ENCODE measurements around the gene TMTC4. TPM values are rescaled to one million over a fixed set of nuclear protein-coding genes. Genes with fewer than 3 reads are reported as not detected.

Gene TMTC4, protein sequence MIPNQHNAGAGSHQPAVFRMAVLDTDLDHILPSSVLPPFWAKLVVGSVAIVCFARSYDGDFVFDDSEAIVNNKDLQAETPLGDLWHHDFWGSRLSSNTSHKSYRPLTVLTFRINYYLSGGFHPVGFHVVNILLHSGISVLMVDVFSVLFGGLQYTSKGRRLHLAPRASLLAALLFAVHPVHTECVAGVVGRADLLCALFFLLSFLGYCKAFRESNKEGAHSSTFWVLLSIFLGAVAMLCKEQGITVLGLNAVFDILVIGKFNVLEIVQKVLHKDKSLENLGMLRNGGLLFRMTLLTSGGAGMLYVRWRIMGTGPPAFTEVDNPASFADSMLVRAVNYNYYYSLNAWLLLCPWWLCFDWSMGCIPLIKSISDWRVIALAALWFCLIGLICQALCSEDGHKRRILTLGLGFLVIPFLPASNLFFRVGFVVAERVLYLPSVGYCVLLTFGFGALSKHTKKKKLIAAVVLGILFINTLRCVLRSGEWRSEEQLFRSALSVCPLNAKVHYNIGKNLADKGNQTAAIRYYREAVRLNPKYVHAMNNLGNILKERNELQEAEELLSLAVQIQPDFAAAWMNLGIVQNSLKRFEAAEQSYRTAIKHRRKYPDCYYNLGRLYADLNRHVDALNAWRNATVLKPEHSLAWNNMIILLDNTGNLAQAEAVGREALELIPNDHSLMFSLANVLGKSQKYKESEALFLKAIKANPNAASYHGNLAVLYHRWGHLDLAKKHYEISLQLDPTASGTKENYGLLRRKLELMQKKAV
- 12.9 and 22.0 TPM in 2 replicates for total RNA-seq

DNA sequence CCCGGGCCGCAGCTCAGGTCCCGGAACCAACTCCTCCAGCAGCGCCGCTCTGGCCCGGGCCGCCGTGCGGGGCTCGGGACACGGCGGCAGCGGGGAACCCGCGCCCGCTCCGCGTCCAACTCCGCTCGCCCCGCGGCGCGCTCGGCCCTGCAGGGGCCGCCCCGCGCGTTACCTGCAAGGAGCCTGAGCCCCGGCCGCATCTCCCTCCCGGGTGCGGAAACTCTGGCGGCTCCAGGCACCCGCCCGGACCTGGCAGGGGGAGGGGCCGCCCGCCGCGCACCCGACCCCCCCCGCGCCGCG is at the start of gene TMTC4:
Gene TMTC4, minus strand, starts transcription at position 224 of the 300 bp plus-strand sequence. CDS start 4,433 bp downstream, outside the sequence.

DNA sequence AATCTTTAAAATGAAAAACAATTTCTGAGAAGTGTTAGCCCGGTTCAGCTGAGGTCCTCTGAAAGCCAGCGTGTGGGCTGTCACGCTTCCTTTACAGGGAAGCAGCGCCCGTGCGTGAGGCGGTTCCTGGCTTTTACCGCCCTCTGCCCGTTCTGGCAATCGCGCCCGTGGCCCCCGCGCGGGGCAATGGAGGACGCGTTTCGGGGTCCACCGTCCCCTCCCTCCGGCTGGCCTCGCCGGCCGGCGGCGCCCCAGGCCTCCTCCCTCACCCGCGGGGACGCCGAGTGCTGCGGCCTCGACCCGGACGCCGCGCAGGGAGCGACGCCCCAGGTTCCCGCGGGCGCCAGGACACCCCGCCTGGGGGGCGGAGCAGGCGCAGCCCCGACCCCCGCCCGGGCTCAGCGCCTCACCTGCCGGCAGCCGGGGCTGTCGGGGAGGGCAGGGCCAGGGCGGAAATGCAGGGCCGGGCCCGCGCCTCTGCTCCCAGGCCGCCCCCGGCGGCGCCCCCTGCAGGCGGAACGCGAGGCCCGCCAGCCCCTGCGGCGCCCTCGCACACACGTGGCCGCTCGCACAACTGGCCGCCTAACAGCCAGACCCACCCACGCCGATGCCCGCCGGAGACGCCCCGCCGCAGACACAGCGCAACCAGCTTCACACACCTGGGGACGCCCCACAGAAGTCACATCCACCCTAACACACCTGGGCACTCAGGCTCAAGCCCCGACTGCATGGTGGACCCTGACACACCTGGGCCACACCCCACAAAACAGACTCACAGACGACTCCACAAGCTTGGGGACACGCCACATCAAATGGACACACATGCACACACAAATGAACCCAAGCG is 86.0 kb downstream of the TMTC4 start, which contains the start of gene GGACT:
Gene GGACT, minus strand, starts transcription at position 459 of the 847 bp plus-strand sequence. CDS start 56,198 bp downstream, outside the sequence.

Other genes starting within 250 kb of the TMTC4 start
- 8.2 and 8.6 TPM in 2 replicates for gene GGACT, start 86.0 kb downstream of the TMTC4 start, total RNA-seq